ENCODE measurements around the gene TAL1.
A peak's percentile ranks its signal among the peaks of the same experiment; 100 is the strongest.

Gene TAL1

DNA sequence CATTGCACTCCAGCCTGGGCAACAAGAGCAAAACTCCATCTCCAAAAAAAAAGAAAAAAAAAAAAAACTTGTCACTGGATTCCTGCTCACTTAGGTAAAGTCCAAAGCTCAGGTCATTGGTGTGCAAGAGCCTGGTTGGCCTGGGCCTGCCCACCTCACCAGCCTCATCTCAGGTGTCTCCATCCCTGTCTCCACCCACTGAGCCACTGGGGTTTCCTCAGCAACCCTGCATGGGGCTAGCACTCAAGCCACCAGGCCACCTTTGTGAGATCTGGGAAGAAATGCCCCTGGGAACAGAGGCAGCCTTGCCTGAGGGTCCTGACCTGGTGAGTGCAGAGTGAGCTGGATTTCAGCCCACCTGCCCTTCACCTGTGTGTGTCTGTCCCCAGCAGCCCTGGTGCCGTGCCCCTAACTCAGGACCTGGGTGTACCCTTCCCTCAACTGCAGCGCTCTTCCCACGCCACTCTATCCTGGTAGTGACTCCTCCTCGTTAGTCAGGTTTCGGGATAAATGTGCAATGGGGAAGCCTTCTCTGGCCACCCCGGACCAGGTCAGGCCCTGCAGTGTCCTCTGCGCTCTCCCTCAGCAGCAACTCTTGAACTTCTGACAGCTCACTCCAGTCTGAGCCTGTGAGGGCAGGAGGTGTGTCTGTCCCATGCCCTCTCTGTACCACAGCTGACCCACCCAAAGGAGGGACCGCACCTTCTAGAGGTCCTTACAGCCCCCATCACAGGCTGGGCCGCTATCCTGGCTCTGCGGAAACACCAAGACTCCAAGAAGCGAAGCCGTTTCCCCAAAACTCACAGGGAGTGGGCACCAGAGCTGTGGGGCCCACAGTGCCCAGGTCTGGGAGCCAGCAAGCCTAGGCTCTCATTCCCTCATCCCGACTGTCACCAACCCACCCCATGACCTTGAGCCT, 45.5 kb downstream of the TAL1 start:
- H3K4me3 ChIP-seq (ENCODE audit: low read depth, low read length): no peak overlapping the region
- TF ChIP-seq, protein P1, sequence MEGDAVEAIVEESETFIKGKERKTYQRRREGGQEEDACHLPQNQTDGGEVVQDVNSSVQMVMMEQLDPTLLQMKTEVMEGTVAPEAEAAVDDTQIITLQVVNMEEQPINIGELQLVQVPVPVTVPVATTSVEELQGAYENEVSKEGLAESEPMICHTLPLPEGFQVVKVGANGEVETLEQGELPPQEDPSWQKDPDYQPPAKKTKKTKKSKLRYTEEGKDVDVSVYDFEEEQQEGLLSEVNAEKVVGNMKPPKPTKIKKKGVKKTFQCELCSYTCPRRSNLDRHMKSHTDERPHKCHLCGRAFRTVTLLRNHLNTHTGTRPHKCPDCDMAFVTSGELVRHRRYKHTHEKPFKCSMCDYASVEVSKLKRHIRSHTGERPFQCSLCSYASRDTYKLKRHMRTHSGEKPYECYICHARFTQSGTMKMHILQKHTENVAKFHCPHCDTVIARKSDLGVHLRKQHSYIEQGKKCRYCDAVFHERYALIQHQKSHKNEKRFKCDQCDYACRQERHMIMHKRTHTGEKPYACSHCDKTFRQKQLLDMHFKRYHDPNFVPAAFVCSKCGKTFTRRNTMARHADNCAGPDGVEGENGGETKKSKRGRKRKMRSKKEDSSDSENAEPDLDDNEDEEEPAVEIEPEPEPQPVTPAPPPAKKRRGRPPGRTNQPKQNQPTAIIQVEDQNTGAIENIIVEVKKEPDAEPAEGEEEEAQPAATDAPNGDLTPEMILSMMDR (IDR thresholded peaks at IDR 0.05; ENCODE audit: insufficient read depth, low read depth, low read length, missing control alignments): no peak
- no peak for DNase-seq (ENCODE audit: low read depth)

DNA sequence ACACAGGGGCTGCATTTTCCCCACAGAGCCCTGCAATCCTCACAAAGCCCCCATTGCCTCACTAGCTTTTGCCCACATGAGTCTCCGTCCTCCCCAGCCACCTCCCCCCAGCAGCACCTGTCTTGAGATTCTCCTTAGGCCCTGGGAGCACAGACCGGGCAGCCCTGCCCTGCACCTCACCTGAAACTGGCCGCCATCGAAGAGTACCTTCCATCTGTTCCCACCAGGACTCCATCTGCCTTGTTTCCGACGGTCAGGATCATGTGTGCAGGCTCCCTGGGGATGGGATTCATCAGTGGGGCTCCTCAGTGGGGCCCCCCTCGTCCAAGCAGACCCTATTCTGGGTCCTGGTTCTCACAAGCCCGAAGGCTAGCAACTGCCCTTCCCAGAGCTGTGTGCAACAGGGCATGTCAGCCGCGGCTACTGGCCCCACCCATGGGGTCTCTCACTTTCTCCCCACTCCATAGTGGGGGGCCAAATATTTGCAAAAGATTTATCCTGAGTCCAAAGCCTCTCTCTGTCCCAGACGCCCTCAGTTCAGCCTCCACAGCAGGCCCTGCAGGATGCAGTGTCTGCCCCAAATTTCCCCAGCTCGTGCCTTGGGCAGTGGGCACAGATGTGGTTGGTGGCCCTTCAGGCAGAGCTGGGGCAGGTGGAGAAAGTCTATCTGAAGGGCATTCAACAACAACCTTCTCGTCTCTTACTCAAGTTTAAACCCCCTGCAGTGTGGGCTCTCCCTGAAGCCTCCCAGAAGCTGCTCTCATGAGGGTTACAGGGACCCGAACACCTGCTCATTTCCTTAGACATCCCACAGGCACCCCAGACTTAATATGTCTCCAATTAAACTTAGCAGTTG, 47.0 kb downstream of the TAL1 start:
- DNase-seq (ENCODE audit: low read depth): no peak
- TF ChIP-seq, protein P1 (IDR thresholded peaks at IDR 0.05; ENCODE audit: insufficient read depth, low read depth, low read length, missing control alignments): no peak
- H3K4me3 ChIP-seq (ENCODE audit: low read depth, low read length): no peak overlapping the region

DNA sequence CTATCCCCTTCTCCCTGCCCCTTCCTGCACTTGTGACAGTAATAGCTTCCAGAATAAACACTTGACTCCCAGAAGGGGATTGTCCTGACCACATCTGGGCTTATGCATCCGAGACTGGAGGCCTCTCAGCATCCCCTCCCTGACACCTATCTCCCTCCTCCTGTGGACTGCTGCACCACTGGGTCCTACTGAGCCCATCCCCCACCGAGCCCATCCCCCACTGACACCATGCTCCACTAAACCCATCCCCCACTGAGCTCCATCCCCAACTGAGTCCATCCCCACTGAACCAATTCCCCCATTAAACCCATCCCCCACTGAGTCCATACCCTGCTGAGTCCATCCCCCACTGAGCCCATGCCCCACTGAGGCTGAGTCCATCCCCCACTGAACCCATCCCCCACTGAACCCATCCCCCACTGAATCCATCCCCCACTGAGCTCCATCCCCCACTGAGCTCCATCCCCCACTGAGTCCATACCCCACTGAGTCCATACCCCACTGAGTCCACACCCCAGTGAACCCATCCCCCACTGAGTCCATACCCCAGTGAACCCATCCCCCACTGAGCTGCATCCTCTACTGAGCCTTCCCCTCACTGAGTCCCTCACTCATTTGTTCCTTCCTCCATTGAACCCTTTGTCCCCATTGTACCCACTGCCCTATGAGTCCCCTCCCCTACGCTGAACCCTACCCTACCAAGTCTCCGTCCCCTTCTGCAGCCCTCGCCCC, 47.8 kb downstream of the TAL1 start:
- H3K4me3 ChIP-seq (ENCODE audit: low read depth, low read length): no peak overlapping the region
- DNase-seq (ENCODE audit: low read depth): peak; percentile 33
- TF ChIP-seq, protein P1 (IDR thresholded peaks at IDR 0.05; ENCODE audit: insufficient read depth, low read depth, low read length, missing control alignments): no peak

DNA sequence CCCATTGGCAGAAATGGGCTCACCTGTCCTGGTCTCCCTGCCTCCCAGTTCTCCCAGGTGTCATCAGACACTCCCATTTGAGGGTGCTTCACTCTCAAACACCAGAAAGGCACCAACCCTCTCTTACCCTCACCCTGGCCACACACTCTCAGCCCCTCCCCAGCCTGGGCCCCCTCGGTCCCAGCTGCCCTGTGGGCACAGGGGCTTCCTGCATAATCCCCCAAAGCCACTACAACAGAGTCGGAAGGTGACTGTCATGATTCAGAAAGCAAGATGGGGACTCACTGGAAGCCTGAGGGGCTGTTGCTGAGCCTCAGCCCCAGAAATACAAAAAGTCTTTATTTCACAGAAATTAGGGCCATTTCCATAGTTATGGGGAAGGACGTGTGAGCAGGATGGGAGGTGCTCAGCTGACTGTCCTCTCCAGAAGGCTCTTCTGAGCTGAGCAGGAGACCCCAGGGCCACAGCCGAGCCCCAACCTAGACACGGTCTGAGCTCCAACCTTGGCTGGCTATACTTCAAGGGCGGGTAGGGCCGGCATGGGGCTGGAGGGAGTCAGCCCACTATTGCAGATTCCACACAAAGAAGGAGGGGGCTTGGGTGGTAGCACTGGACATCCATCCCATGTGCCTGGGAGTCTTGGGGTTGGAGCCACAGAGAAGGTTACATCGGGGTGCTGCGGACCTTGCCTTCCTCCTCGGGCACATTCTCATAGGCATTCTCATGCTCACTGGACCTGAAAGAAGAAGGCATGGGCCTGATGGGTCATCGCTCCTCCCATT, 48.5 kb downstream of the TAL1 start:
- TF ChIP-seq, protein P1 (IDR thresholded peaks at IDR 0.05; ENCODE audit: insufficient read depth, low read depth, low read length, missing control alignments): no peak
- DNase-seq (ENCODE audit: low read depth): no peak

DNA sequence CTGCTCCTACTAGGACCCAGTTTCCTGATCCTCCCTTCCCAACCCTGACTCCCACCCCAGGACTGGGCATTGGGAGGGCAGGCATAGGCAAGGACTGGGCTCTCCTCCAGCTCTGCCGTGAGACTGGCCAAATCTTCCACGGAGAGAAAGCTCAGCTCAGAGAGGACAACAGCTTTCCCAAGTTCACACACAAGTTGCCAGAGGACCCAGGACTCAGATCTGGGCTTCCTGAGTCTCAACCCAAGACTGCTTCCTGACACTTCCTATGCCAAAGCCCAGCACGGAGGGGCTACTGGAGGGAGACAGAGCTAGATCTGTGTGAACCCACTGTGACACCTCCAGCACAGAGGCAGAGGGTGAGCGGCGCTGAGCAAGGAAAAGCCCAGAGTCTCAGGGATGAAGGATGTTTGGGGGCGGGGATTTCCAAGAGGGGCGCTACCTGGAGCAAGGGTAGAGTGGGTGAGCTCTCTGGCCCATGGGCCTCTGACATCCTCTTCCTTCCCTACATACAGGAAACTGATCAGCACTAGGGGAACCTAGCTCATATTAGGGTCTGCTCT, 49.3 kb downstream of the TAL1 start:
- no peak for DNase-seq (ENCODE audit: low read depth)
- TF ChIP-seq, protein P1 (IDR thresholded peaks at IDR 0.05; ENCODE audit: insufficient read depth, low read depth, low read length, missing control alignments): no peak
- no peak overlapping the region for H3K4me3 ChIP-seq (ENCODE audit: low read depth, low read length)

More for the DNA sequence above, 48.5 kb downstream of the TAL1 start:
- no peak overlapping the region for H3K4me3 ChIP-seq (ENCODE audit: low read depth, low read length)

Measured in GM12865 (cell line).